Measurements from ENCODE around the gene PIGS.

DNA sequence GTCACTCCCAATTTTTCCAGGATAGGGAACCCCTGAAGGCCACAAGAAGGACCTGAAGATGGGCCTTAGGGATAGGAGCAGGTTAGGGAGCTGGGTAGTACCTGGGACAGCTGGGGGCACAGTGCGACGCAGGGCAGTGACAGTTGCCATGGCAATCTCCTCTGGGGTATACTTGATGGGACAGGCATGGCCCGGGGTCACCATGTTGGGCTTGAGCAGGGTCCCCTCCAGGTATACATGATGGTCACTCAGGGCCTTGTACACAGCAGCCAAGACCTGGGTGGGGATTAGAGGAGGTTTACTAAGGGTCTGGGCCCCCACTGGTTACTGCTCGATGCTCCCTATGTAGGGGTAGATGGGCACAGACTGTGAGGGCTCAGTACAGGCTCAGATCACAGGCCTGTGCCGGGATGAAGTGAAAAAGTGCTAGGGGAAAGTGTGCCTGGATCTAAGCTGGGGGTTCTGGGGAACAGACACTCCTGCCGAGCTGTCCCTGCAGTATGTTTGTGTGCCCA is 2.7 kb upstream of the PIGS start:
- TF ChIP-seq, protein P1, sequence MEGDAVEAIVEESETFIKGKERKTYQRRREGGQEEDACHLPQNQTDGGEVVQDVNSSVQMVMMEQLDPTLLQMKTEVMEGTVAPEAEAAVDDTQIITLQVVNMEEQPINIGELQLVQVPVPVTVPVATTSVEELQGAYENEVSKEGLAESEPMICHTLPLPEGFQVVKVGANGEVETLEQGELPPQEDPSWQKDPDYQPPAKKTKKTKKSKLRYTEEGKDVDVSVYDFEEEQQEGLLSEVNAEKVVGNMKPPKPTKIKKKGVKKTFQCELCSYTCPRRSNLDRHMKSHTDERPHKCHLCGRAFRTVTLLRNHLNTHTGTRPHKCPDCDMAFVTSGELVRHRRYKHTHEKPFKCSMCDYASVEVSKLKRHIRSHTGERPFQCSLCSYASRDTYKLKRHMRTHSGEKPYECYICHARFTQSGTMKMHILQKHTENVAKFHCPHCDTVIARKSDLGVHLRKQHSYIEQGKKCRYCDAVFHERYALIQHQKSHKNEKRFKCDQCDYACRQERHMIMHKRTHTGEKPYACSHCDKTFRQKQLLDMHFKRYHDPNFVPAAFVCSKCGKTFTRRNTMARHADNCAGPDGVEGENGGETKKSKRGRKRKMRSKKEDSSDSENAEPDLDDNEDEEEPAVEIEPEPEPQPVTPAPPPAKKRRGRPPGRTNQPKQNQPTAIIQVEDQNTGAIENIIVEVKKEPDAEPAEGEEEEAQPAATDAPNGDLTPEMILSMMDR (conservative IDR thresholded peaks at IDR 0.05) = no peak
- TF ChIP-seq EZH2 (IDR thresholded peaks at IDR 0.05; ENCODE audit: low read depth) = no peak

Data from PC-9 (cell line).